HG02571 (cell line): Measurements from ENCODE around the gene CNOT1.
"Not testable (repeated sequence)": the region's sequence is repeated elsewhere in the genome, so short reads cannot be mapped to it uniquely, and the experiment has no call there.

Experiments
- ATAC-seq: cut with Tn5 transposase; IDR thresholded peaks from one replicate; pipeline ENCODE4 v1.9.1; 2021; ENCODE audit warnings: mild to moderate bottlenecking, moderate library complexity; ENCODE audit not compliant: unreplicated experiment

The CNOT1 gene

DNA sequence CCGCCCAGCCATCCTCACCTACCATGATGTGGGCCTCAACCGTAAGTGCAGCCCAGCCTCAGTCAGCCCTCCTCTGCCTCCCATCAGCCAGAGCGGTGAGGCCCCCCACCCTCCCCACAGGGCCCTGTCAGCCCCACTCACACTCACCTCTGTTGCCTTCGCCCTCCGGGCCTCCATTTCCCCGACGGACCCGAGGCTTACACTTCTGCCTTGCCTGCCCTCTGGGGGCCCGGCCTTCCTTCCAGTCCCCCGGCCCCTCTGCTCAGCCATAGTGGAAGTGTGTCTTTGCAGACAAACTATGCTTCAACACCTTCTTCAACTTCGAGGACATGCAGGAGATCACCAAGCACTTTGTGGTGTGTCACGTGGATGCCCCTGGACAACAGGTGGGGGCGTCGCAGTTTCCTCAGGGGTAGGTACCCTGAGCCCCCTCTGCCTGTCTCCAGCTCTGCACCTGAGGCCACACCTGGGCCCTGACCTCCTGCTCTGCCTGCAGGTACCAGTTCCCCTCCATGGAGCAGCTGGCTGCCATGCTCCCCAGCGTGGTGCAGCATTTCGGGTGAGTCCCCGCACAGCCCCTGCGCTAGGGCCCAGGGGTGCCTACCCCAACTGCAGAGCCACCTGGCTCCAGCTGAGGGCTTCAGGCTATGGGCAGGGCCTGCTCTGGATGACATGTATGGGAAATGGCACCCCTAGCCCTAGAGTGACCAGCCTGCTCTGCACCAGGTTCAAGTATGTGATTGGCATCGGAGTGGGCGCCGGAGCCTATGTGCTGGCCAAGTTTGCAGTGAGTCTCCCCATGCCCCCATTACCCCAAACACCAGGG is 125.5 kb downstream of the CNOT1 start:
- ATAC-seq = no peak

DNA sequence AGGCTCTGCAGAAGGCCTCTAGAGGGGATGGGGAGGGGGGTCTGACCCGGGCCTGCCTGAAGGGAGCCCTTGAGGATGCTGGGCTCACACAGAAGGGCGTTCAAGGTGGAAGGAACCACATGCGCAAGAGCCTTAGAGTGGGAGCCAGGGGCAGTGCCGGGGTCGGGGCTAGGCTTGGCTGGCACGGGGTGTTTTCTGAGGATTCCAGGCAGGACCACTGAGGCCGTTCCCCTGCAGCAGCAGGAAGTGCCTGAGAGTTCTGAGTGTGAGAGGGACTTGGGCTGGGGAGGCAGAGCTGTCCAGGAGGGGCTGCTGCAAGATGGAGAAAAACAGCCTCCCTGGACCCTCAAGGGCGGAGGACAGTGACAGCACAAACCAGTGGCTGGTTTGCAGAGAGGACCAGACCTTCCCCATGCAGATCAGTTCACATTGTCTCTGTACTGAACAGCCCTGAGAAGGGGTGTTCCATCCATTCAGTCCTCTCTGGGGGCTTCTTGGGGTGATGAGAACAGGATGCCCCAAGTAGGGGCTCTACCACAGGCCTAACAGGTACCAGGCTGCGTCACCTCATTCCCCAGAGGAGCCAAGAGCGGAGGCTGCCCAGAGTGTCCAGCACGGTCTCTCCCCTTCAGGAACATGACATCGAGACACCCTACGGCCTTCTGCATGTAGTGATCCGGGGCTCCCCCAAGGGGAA is 126.3 kb downstream of the CNOT1 start:
- ATAC-seq = no peak

DNA sequence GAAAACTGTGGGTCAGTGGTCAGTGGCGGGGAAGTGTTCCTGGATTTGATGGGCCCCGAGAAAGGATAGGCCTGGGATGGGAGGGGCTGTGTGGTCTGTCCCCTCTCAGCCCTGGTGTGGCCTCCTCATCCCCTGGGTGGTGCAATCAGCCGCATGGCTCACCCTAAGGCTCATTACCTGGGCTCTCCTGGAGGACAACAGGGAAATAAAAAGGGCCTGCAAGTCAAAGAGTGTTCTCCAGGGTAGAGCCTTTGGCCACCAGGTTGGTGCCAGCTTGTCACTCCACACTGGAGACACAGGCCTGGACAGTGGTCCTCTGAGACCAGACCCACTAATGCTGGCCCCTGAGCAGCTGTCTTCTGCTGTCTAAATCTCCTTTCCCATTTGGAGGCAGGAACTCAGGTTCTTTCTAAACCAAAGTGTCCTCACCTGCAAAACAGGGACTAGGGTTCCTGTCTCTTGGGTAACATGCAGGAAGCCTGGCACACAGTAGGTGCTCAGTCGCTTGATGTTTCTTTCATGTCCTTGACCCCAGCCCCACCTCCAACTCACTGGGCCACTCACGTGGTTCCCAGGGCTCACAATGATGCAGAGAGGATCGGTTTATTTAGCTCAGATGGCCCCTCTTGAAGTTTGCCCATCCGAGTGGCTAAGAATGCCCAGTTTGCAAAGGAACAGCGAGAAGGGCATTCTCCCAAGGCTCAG is 127.3 kb downstream of the CNOT1 start:
- no peak for ATAC-seq

DNA sequence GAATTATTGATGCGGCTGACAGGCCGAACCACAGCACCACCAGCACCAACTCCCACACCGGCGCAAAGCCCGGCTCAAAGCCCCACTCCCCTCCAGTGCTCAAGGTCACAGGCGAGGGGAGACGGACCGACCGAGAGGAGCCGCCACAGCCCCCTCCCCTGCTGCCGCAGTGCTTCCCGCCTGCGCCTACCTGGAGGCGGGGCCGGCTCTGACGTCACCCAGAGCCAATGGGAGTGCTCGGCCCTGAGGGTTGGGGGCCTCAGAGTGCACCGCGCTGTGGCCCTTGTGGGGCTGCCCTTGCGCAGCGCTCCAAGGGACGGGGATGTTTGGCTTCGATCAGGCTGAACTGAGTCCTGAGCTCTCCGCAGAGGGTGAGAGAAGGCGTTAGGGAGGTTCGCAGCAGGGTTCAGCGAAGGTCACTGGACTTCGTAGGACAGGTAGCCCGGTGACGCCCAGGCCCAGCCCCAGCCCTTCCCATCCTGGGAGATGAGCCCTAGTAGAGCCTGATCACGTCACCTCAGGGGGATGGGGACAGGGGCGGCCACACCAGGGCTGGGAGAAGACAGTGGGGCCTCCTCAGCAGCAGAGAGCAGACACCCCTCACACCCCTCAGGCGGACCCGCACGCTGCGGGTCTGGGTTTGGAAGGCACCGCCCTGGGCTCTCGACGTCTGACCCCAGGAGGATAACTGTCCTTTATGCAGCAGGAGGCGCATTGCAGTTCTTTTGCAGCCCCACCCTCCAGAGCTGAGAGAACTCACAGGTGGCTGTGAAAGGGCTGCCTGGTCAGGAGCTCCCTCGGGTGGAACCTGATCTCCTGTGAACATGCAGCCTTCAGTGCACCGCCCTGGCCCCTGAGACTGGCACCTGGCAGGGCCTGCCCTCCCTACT is 128.1 kb downstream of the CNOT1 start:
- ATAC-seq = no peak

DNA sequence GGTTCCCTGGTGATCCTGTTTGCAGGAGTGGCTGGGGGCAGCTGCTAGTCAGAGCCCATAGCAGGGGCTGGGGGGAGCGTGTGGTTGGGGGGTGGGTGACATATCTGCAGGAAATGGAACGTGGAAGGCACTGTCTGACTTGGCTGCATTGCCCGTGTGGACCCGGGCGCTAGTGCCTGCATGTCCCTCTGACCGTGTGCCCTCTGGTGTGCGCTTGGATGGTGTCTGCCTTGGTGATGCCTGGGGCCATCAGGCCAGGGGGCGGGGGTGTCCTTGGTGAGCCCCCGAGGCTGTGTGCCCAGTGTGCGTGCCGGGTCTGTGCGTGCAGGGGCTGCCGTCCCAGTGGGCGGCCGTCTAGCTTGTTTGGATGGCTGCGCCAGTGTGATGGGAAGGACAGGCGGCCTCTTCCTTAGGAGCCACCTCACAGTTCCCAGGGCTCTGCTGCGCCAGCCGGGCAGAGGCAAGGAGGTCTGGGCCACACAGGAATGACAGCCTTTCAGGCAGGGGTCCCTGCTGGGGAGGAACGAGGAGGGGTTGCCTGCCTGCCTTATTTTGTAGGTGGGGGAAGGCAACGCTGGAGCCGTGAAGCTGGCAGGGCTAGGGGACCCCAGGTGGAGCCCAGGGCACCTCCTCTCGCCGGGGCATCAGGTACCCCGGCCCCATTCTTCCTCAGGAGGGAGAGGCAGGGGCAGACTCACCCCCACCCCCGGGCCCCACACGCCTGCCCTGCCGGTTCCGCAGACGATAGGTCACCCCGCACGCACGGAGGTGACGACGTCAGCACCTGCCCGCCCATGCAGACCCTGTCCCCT is 129.0 kb downstream of the CNOT1 start:
- ATAC-seq = no peak

DNA sequence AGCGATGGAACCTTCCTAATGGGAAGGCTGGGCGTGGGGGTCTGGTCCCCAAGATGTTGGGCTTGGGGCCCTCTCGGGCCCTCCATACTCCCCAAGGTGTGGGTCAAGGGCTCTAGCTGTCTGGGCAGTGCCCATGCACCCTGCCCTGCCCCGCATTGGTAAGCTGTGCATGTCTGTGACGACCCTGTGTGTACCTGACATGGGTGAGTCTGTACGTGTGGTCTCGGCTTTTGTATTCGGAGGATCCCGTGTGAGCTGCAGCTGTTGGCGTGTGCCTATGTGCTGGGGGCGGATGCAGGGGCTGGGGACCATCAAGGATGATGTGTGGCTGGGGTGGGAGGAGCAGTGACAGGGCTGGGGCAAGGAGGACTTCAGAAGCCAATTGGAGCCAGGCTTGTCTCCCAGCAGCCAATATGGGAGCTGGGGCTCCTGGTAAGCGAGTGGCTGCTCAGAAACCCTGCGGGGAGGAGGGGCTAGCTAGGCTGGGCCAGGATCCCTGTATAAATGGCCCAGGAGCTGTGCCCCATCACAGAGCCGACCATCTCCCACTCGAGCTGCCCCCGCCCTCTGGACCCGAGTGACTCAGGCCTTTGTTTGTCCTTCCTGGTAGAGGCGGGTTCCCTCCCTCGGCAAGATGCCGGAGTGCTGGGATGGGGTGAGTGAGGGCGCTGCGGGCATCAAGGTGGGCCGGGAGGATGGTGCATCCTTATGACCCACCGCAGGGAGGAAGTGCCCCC is 129.8 kb downstream of the CNOT1 start, which contains the start of gene NDRG4:
Gene NDRG4 (plus strand): TSS at position 529 of the 737 bp plus-strand sequence. CDS start 106 bp downstream, at position 635.
- ATAC-seq = no peak

DNA sequence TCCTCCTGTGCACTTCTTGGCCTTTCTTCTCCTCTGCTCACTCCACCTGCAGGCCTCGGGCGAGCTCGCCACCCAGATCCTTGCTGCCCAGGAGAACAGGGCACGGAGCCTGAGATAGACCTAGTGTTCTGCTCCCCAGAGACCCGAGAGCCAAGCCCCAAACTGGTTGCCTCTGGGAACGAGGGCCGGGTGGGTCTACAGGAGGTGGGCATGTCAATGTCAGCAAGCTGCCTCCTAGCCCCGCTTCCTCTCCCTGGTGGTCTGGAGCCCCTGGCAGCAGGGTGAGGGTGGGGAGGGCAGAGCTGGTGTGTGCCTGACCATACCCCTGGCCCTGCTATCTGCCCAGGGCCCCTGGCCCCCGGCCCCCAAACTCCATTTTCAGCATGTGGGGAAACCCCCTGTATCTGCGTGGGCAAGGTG is 130.5 kb downstream of the CNOT1 start:
- no peak for ATAC-seq

DNA sequence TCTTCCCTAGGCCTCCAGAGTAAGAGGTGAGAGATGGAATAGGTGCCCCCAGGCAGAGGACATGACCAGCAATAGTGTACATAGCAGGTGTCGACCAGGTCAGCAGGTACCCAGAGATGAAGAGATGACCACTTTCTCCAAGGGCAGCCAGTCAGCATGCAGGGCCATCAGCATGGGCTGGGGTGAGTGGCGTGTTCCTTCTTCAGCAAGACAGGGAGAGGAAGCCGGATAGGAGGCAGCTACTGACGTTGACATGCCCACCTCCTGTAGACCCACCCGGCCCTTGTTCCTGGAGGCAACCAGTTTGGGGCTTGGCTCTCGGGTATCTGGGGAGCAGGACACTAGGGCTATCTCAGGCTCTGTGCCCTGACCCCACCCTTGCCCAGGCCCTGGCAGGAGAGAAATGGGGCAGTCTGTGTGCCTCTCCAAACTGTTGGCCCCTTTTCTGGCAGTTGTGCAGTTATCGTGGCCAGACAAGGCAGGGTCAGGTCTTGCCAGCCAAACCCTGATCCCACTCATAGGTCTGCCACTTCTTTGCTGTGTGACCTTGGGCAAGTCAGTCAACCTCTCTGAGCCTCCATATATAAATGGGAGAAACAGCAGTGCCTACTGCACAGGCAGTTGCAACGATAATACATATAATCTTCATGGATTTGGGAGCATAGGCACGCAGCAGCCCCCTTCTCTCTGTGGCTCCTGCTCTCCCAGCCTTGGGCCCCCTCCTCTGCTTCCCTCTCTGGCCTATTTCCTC is 131.1 kb downstream of the CNOT1 start:
- ATAC-seq = no peak

DNA sequence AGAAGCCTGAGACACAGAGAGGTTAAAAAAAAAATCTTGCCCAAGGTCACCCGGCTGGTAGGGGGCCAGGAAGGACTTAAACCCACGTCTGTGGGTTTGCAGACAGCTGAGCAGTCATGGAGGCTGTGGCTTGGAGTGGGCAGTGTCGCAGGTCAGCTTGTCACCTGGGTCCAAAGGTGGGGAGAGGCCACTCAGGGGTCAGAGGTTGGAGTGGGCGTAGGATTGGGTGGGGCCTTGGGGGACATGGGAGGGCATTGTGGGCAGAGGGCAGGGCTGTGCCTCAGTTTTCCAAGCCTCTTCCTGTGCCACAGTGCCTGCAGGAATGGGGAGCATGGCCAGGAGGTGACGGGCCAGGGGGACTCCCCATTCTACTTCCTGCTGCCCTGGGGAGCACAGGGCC is 131.7 kb downstream of the CNOT1 start:
- ATAC-seq = no peak

DNA sequence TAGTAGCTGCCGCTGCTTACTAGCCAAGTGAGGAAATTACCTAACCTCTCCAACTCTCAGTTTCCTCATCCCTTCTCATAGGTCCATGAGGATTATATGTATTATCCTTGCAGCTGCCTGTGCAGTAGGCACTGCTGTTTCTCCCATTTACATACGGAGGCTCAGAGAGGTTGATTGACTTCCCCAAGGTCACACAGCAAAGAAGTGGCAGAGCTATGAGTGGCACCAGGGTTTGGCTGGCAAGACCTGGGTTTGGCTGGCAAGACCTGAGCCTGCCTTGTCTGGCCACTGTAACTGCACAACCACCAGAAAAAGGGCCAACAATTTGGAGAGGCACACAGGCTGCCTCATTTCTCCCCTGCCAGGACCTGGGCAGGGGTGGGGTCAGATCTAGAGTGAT is 132.2 kb downstream of the CNOT1 start:
- no peak for ATAC-seq

DNA sequence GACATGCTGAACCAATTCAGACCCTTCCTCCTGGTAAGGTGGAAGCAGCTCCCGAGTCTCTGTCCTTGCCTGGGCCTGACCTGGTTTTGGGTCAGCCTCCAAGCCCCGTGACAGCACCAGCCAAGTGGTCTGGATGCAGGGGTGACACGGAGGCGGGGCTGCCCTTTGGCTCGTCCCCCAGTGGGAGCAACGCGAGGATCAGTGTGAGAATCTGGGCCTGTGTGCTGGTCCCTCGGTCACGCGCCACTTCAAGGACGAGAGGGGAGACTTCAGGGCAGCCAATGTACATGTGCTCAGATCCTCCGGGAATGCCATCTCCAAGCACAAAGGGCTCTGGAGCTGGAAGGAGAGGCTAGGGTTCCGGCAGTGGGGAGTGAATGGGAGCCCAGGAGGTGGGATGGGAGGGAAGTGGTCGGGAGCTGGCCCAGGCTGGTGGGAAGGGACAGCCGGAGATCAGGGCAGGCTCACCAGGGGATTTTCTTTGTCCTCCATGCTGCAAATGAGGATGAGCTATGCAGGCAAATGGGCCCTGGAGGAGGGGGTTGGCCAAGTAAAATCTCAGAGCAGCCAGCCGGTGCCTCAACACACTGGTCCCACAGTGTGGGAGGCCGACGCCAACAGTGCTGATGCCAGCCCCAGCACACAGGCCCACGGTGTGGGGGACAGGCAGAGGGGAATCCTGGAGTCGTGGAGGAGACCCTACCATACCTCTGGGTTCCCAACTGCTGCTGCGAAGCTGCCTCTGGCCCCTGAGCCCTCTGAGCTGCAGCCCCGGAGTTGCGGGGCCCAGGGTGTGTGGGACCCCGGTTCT is 133.9 kb downstream of the CNOT1 start:
- no peak for ATAC-seq

DNA sequence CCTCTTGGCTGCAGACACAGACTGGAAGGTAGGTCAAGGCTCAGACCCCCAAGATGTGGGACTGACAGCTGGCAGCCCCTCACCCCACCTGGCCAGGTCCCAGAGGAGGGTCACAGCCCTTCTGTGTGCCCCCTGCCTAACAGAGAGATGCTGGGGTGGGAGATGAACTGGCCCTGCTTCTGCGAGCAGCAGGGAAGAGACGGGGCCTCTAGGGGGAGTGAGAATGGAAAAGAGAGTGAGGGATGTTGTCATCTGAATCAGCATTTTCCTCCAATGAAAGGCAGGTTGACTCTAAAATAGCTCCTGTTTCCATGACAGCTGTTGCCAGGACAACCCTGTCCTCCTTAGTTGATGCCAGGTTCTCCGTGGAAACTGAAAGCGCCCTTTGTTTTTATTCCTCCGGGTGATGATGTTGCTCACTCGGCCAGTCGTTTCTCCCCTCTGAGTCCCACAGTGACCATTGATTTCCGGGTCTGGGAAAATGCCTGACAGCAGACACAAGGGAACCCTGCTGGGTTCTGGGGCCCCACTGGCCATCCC is 134.6 kb downstream of the CNOT1 start:
- peak; percentile 49 for ATAC-seq

DNA sequence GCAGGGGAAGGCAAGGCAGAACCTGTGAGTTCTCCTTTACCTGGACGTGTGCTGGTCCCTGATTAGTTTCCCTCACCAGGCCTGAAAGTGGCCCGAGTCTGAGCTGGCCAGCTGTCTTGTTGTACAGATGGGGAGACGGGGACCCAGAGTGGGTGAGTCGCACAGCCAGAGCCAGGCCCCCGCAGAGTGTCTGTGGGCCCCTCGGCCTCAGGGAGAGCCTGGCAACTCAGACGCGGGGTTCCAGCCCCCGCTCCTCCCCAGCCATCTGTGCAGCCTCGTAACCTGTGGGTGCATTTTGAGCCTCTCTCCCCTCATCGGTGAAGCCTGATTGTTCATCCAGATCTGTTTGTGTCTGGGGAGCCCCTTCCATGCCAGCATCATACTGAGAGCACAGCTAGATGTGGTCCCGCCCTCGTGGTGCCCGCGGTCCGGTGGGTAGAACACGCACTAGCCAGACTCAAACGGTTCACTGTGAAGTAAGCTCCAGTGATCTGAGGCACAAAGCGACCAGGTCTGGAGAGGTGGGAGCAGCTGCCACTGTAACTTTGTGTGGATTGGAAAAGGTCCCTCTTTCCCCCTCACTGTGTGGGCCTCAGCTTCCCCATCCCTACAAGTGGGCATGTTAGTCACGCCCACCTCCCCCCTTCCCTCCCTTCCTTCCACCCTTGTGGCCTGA is 135.7 kb downstream of the CNOT1 start:
- ATAC-seq = no peak

DNA sequence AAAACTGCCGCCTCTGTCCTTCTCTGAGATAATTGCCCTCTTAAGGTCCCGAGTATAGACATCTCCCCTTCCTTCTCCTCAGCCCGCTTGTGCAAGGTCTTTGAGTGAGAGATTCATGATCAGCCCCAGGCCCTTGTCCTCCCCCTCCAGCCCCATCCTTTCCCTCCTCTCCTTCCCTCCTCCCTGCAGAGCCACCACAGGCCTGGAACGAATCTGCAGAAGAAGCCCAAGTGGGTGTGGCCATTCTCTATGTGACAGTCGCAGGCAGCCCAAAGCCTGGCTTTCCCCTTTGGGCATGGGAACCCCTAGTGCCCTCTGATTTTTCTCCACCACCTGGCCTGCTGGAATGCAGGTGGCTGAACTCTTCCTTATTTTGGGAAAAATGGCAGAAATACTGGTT is 136.9 kb downstream of the CNOT1 start:
- ATAC-seq = no peak

DNA sequence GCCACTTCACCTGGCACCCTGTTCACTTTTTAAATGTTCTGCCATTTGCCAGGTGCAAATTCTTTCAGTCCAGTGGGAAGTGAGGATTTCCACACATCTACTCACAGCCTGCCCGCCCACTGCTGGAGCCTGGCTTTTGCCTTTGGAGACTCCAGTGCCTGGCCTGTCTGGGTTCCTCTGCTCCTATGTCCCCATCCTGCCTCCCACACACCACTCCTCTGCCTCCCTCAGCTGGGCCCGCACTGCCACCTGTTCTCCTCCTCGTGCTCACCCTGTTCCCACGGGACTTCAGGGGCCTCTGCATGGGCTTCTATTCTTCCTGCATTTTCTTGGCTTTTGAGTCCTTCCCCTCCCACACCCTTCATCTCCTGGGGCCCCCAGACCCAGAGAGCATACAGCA is 137.6 kb downstream of the CNOT1 start:
- ATAC-seq = no peak

DNA sequence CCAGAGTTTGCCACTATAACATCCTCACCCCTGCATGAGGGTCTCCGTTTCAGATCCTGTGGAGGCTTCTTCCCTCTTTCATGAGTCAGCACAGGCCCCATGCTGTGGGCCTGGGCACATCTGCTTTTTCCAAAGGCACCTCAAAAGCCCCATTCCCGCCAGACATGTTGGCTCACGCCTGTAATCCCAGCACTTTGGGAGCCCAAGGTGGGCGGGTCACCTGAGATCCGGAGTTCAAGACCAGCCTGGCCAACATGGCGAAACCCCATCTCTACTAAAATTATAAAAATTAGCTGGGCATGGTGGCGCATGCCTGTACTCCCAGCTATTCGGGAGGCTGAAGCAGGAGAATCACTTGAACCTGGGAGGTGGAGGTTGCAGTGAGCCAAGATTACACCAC is 139.1 kb downstream of the CNOT1 start:
- ATAC-seq = not testable (repeated sequence)

DNA sequence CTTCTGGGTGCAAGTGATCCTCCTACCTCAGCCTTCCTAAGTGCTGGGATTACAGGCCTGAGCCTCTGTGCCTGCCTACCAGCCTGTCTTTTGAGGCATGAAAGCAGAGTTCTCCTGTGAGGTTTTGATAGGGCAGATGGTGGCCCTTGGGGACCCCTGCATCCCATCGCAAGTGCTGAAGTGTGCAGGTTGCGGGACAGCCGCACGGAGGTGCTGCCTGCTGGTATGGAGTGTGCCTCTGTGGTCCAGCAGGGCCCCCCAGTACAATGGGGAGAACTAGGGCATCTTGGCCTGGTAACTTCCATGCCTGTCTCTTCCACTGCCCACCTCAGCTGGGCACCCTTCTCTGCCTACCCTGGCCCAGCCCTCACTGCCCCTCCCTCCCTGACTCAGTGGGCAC is 139.6 kb downstream of the CNOT1 start:
- no peak for ATAC-seq
